SK-N-SH (cell line): ENCODE measurements around the gene CDC42EP3. TPM values are rescaled to one million over a fixed set of nuclear protein-coding genes. Genes with fewer than 3 reads are reported as not detected.

Source experiments
- CTCF ChIA-PET: fragments of 300-600, 350-600 bp; formaldehyde crosslinking; extraction: SDS; loops from one replicate; lab custom pipeline; 2021; lab: Yijun Ruan, JAX
- POLR2A ChIA-PET: fragments of 350-600 bp; sonication (Branson Sonifier 250); formaldehyde crosslinking; extraction: SDS; loops from one replicate; lab custom pipeline; 2020; ENCODE audit warnings: antibody characterized with exemption, inconsistent platforms; lab: Yijun Ruan, JAX
- DNase-seq: peaks from one replicate; pipeline ENCODE4 v3.0.0; 2012
- H2AFZ ChIP-seq: fragments of 200-600 bp; sonication (generic); 2 replicates; pipeline ENCODE4 v1.8.1; 2016; ENCODE audit warnings: antibody characterized with exemption, mild to moderate bottlenecking, low read depth
- H3F3A ChIP-seq: fragments of 200-600 bp; sonication (generic); replicated peaks from 2 replicates; pipeline ENCODE3; 2016; ENCODE audit warnings: antibody characterized with exemption, mild to moderate bottlenecking; ENCODE audit not compliant: insufficient read depth
- H3K27ac ChIP-seq, 2 experiments: fragments of 200-500 bp in 1 of 2; fragments of 200-600 bp in 1 of 2; sonication (Bioruptor generic) in 1 of 2; sonication (generic), shearing (Covaris generic) in 1 of 2; 2 replicates each; pipeline versions ENCODE4 v1.5.1 to v1.6.1; 2014 to 2016; ENCODE audit warnings: low read depth in 2 of 2, inconsistent platforms in 1 of 2, low read length in 1 of 2, mild to moderate bottlenecking in 1 of 2, mixed read lengths in 1 of 2
- H3K27me3 ChIP-seq: fragments of 200-600 bp; sonication (generic), shearing (Covaris generic); 2 replicates; pipeline ENCODE4 v1.6.1; 2016; ENCODE audit warnings: mixed run types; ENCODE audit not compliant: insufficient read depth
- H3K36me3 ChIP-seq, 2 experiments: fragments of 200-500 bp in 1 of 2; fragments of 200-600 bp in 1 of 2; sonication (Bioruptor generic) in 1 of 2; sonication (generic) in 1 of 2; replicated peaks in 1 of 2; 2 replicates each; pipeline versions ENCODE3 to v1.5.1; 2014 to 2016; ENCODE audit warnings: low read length in 1 of 2, mild to moderate bottlenecking in 1 of 2; ENCODE audit not compliant: insufficient read depth in 2 of 2, control insufficient read depth in 1 of 2
- H3K4me1 ChIP-seq, 2 experiments: fragments of 200-500 bp in 1 of 2; fragments of 200-600 bp in 1 of 2; sonication (Bioruptor generic) in 1 of 2; sonication (generic), shearing (Covaris generic) in 1 of 2; 2 replicates each; pipeline versions ENCODE4 v1.5.1 to v1.6.1; 2014 to 2016; ENCODE audit warnings: low read depth in 1 of 2, low read length in 1 of 2, mixed run types in 1 of 2; ENCODE audit not compliant: insufficient read depth in 2 of 2, control insufficient read depth in 1 of 2
- H3K4me2 ChIP-seq: fragments of 200-600 bp; sonication (generic), shearing (Covaris generic); 2 replicates; pipeline ENCODE4 v1.6.1; 2017; ENCODE audit warnings: mixed run types
- H3K4me3 ChIP-seq, 2 experiments: fragments of 200-500 bp in 1 of 2; fragments of 200-600 bp in 1 of 2; sonication (Bioruptor generic) in 1 of 2; sonication (generic), shearing (Covaris generic) in 1 of 2; 2 replicates each; pipeline versions ENCODE4 v1.5.1 to v1.8.1; 2014 to 2016; ENCODE audit warnings: low read depth in 2 of 2, inconsistent platforms in 1 of 2, low read length in 1 of 2, mild to moderate bottlenecking in 1 of 2, mixed read lengths in 1 of 2, moderate library complexity in 1 of 2
- H3K79me2 ChIP-seq: fragments of 200-600 bp; sonication (generic); 2 replicates; pipeline ENCODE4 v1.8.1; 2017; ENCODE audit warnings: mild to moderate bottlenecking; ENCODE audit not compliant: insufficient read depth
- H3K9ac ChIP-seq: fragments of 200-600 bp; sonication (generic); 2 replicates; pipeline ENCODE4 v1.6.1; 2017; ENCODE audit warnings: mixed run types
- H3K9me2 ChIP-seq: fragments of 200-600 bp; sonication (generic); 2 replicates; pipeline ENCODE4 v1.6.1; 2017; ENCODE audit warnings: mixed run types
- H3K9me3 ChIP-seq: fragments of 200-600 bp; sonication (generic); 2 replicates; pipeline ENCODE4 v1.6.1; 2017; ENCODE audit warnings: mixed run types, mild to moderate bottlenecking, moderate library complexity
- H4K20me1 ChIP-seq: fragments of 200-600 bp; sonication (generic); 2 replicates; pipeline ENCODE4 v1.6.1; 2017; ENCODE audit warnings: mild to moderate bottlenecking, mixed run types; ENCODE audit not compliant: insufficient read depth
- CHD2 ChIP-seq: fragments of 150-350 bp; IDR thresholded peaks from 2 replicates; pipeline ENCODE4 v1.6.1; 2018; ENCODE audit warnings: low read length; ENCODE audit not compliant: partially characterized antibody
- ELF1 ChIP-seq: IDR thresholded peaks from 2 replicates; pipeline ENCODE4 v1.4.0; 2012
- GABPA ChIP-seq: IDR thresholded peaks from 2 replicates; pipeline ENCODE4 v1.4.0; 2012; ENCODE audit warnings: low read depth, mild to moderate bottlenecking
- JUND ChIP-seq: IDR thresholded peaks from 2 replicates; pipeline ENCODE4 v1.4.0; 2012
- MXI1 ChIP-seq: IDR thresholded peaks from 2 replicates; pipeline ENCODE4 v1.6.1; 2012; ENCODE audit warnings: mild to moderate bottlenecking, low read depth, low read length, improper control_type of control experiment
- NRF1 ChIP-seq: IDR thresholded peaks from 2 replicates; pipeline ENCODE4 v1.6.1; 2012; ENCODE audit warnings: low read depth, mild to moderate bottlenecking, low read length
- RFX5 ChIP-seq: IDR thresholded peaks from 2 replicates; pipeline ENCODE4 v1.6.1; 2012; ENCODE audit warnings: mild to moderate bottlenecking, improper control_type of control experiment, low read length
- RXRA ChIP-seq: IDR thresholded peaks from 2 replicates; pipeline ENCODE4 v1.4.0; 2012; ENCODE audit warnings: low read depth, mild to moderate bottlenecking, borderline replicate concordance
- SMC3 ChIP-seq: IDR thresholded peaks from 2 replicates; pipeline ENCODE4 v1.6.1; 2012; ENCODE audit warnings: low read depth, low read length, improper control_type of control experiment
- TCF12 ChIP-seq: IDR thresholded peaks from 2 replicates; pipeline ENCODE4 v1.4.0; 2012
- TEAD4 ChIP-seq: IDR thresholded peaks from 2 replicates; pipeline ENCODE4 v1.4.0; 2012; ENCODE audit warnings: mild to moderate bottlenecking, borderline replicate concordance; ENCODE audit not compliant: insufficient read depth
- WGBS: methylation state at CpG from one replicate; pipeline ENCODE4 v1.1.6; 2017; ENCODE audit warnings: low lambda C conversion rate; 5-methylcytosine and 5-hydroxymethylcytosine counted together
- polyA plus RNA-seq, 3 experiments: library from polyadenylated mRNA; depleted of rRNA; stranded (reverse); fragments of >200 nt; gene quantifications; 2 replicates each; pipeline ENCODE4 v1.2.3, GENCODE V29; 2012
- TF ChIP-seq, protein P1 (sequence below): IDR thresholded peaks from 2 replicates; pipeline ENCODE4; 2012
- TF ChIP-seq, protein P2 (sequence below): fragments of 200-600 bp; sonication (generic); IDR thresholded peaks from 2 replicates; pipeline ENCODE4 v1.6.1; 2017; ENCODE audit warnings: antibody characterized with exemption, mild to moderate bottlenecking, moderate library complexity
- TF ChIP-seq, protein P3 (sequence below): IDR thresholded peaks from 2 replicates; pipeline ENCODE4 v1.4.0; 2012; ENCODE audit warnings: low read depth, borderline replicate concordance
- TF ChIP-seq, protein P4 (sequence below): fragments of 150-350 bp; IDR thresholded peaks from 2 replicates; pipeline ENCODE4 v1.6.1; 2017; ENCODE audit warnings: antibody characterized with exemption, low read length, low read depth, borderline replicate concordance

Gene CDC42EP3
- polyA plus RNA-seq, 1 of the 3 experiments (the other 2 are of a cell fraction), result 87.5 TPM

DNA sequence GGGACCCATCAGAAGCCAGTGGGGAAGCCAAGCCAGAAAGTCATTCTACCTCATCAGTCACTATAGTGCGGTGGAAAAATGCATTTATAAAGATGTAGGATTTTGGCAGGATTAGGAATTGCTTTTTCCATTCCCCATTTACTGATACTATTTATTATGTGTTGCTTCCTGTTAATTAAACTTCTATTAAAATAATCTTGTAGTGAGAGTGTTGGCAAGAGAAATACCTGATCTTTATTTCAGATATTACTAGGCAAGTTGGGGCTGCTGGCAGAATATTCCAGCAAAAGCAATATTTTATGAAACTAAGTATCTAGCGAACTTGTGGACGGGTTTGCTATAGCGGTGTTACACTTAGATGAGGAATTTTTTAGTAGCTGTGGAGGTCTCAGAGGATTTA lies 23.9 kb upstream of the CDC42EP3 start:
- H3K27ac ChIP-seq, result no peak overlapping the region
- peaks cover 4 to 18% of the 10 kb centered on the region in 2 experiments for H3K4me1 ChIP-seq
- no peaks in the 10 kb centered on the region for H3K27me3 ChIP-seq
- no peak for DNase-seq
- POLR2A ChIA-PET, result no interaction called here
- no peak overlapping the region for H3K4me2 ChIP-seq
- TF ChIP-seq RXRA, result no peak
- no peak for TF ChIP-seq CHD2
- TF ChIP-seq GABPA, result no peak
- no peak for TF ChIP-seq NRF1
- TF ChIP-seq MXI1, result no peak
- TF ChIP-seq, protein P1, sequence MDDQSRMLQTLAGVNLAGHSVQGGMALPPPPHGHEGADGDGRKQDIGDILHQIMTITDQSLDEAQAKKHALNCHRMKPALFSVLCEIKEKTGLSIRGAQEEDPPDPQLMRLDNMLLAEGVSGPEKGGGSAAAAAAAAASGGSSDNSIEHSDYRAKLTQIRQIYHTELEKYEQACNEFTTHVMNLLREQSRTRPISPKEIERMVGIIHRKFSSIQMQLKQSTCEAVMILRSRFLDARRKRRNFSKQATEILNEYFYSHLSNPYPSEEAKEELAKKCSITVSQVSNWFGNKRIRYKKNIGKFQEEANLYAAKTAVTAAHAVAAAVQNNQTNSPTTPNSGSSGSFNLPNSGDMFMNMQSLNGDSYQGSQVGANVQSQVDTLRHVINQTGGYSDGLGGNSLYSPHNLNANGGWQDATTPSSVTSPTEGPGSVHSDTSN, result no peak
- no peak for TF ChIP-seq SMC3
- no peak overlapping the region for H3K4me3 ChIP-seq
- no peaks in the 10 kb centered on the region for H3K9me2 ChIP-seq
- H3K9me3 ChIP-seq, result no peaks in the 10 kb centered on the region
- no peaks in the 10 kb centered on the region for H4K20me1 ChIP-seq
- WGBS, result 92% methylated on average over 4 of the region's 4 CpGs
- H3F3A ChIP-seq, result peaks cover 24% of the 10 kb centered on the region
- no peak overlapping the region for H2AFZ ChIP-seq
- H3K9ac ChIP-seq, result no peak overlapping the region
- CTCF ChIA-PET, result no interaction called here
- H3K79me2 ChIP-seq, result no peaks in the 10 kb centered on the region
- H3K36me3 ChIP-seq, result no peaks in the 10 kb centered on the region

DNA sequence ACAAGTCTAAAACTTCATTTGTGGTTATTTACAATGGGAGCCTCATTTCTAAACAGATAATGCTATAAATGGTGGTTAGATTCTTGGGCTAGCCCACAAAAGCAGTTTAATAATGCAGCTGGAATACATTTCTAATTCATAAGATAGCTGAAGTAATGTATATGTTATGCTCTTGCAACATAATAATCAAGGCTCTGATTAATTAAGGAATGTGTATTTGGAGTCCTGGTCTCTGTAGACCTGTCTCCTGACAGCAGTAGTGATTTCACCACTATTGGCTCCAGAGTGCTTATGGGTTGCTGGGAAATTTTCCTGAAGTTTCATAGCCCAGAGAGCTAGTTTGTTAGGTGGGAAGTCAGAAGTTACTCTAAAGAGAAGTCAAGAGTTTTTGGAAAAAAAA lies 21.3 kb upstream of the CDC42EP3 start:
- Histone ChIP-seq H3F3A (peaks cover 10% of the 10 kb centered on the region), H3K27me3 (no peaks in the 10 kb centered on the region), H3K4me2 (no peak overlapping the region), H2AFZ (no peak overlapping the region), H3K9me2 (no peaks in the 10 kb centered on the region), H3K79me2 (no peaks in the 10 kb centered on the region), H3K4me3 (no peak overlapping the region), H3K36me3 (no peaks in the 10 kb centered on the region), H3K9ac (no peak overlapping the region)
- no peak for DNase-seq
- POLR2A ChIA-PET, result no interaction called here
- TF ChIP-seq, protein P2, sequence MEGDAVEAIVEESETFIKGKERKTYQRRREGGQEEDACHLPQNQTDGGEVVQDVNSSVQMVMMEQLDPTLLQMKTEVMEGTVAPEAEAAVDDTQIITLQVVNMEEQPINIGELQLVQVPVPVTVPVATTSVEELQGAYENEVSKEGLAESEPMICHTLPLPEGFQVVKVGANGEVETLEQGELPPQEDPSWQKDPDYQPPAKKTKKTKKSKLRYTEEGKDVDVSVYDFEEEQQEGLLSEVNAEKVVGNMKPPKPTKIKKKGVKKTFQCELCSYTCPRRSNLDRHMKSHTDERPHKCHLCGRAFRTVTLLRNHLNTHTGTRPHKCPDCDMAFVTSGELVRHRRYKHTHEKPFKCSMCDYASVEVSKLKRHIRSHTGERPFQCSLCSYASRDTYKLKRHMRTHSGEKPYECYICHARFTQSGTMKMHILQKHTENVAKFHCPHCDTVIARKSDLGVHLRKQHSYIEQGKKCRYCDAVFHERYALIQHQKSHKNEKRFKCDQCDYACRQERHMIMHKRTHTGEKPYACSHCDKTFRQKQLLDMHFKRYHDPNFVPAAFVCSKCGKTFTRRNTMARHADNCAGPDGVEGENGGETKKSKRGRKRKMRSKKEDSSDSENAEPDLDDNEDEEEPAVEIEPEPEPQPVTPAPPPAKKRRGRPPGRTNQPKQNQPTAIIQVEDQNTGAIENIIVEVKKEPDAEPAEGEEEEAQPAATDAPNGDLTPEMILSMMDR, result no peak
- TF ChIP-seq RFX5, result no peak
- no peak for TF ChIP-seq NRF1
- no peak for TF ChIP-seq ELF1
- no peak for TF ChIP-seq TEAD4
- TF ChIP-seq, protein P3, sequence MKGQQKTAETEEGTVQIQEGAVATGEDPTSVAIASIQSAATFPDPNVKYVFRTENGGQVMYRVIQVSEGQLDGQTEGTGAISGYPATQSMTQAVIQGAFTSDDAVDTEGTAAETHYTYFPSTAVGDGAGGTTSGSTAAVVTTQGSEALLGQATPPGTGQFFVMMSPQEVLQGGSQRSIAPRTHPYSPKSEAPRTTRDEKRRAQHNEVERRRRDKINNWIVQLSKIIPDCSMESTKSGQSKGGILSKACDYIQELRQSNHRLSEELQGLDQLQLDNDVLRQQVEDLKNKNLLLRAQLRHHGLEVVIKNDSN, result no peak
- TF ChIP-seq, protein P4, sequence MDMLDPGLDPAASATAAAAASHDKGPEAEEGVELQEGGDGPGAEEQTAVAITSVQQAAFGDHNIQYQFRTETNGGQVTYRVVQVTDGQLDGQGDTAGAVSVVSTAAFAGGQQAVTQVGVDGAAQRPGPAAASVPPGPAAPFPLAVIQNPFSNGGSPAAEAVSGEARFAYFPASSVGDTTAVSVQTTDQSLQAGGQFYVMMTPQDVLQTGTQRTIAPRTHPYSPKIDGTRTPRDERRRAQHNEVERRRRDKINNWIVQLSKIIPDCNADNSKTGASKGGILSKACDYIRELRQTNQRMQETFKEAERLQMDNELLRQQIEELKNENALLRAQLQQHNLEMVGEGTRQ, result no peak
- TF ChIP-seq TCF12, result no peak
- no peak for TF ChIP-seq RXRA
- TF ChIP-seq MXI1, result no peak
- TF ChIP-seq JUND, result no peak
- TF ChIP-seq, protein P1, result no peak
- TF ChIP-seq, all 33 proteins: peak for 0
- no peaks in the 10 kb centered on the region for H3K9me3 ChIP-seq
- H3K27ac ChIP-seq, result no peak overlapping the region
- H4K20me1 ChIP-seq, result no peaks in the 10 kb centered on the region
- CTCF ChIA-PET, result interaction anchor here (1.3 kb wide), 1 partner anchor 297 kb away, joined by 6 read pairs; no protein-coding TSS in a partner anchor
- H3K4me1 ChIP-seq, result peaks cover 12% of the 10 kb centered on the region in 2 experiments
